Keratinocyte (primary cell): ENCODE results near the gene SUN5. TPM values are rescaled to one million over a fixed set of nuclear protein-coding genes. Genes with fewer than 3 reads are reported as not detected.

Source experiments
- DNase-seq: peaks from one replicate; pipeline ENCODE4 v3.0.0-alpha.2; 2011; ENCODE audit warnings: low read depth, missing footprints, low spot score
- FAIRE-seq: peaks from 2 replicates; lab custom pipeline; 2011; peaks lifted over from hg19 to GRCh38; lab: Jason Lieb, UNC
- H2AFZ ChIP-seq: 2 replicates; pipeline ENCODE4 v1.6.0; 2012; ENCODE audit warnings: low read length, control low read depth, inconsistent platforms; ENCODE audit not compliant: control insufficient read depth
- H3K27ac ChIP-seq: 2 replicates; pipeline ENCODE4 v1.5.1; 2011; ENCODE audit warnings: low read length; ENCODE audit not compliant: control insufficient read depth, insufficient read depth
- H3K27me3 ChIP-seq: 3 replicates; pipeline ENCODE4 v1.6.0; 2011; ENCODE audit warnings: low read length; ENCODE audit not compliant: control insufficient read depth, insufficient read depth; ENCODE audit errors: extremely low read depth
- H3K36me3 ChIP-seq, 2 experiments: 2 replicates in 1 of 2; 3 replicates in 1 of 2; pipeline ENCODE4 v1.5.1; 2011; ENCODE audit warnings: low read length in 2 of 2, mild to moderate bottlenecking in 1 of 2; ENCODE audit not compliant: control insufficient read depth in 2 of 2, insufficient read depth in 2 of 2; ENCODE audit errors: extremely low read depth in 1 of 2
- H3K4me1 ChIP-seq: 3 replicates; pipeline ENCODE4 v1.5.1; 2011; ENCODE audit warnings: low read length; ENCODE audit not compliant: control insufficient read depth, insufficient read depth; ENCODE audit errors: extremely low read depth
- H3K4me2 ChIP-seq: 3 replicates; pipeline ENCODE4 v1.6.0; 2011; ENCODE audit warnings: low read depth, low read length; ENCODE audit not compliant: control insufficient read depth, insufficient read depth; ENCODE audit errors: extremely low read depth
- H3K4me3 ChIP-seq, 3 experiments: fragments of 200-600 bp in 1 of 3; sonication (generic) in 1 of 3; 2 replicates in 2 of 3; 3 replicates in 1 of 3; pipeline ENCODE4 v1.5.1; 2011 to 2016; ENCODE audit warnings: low read length in 3 of 3, mild to moderate bottlenecking in 3 of 3, control low read depth in 2 of 3, inconsistent platforms in 1 of 3, low read depth in 1 of 3, mixed read lengths in 1 of 3, mixed run types in 1 of 3, moderate library complexity in 1 of 3; ENCODE audit not compliant: control insufficient read depth in 2 of 3, insufficient read depth in 2 of 3; ENCODE audit errors: extremely low read depth in 1 of 3
- H3K79me2 ChIP-seq: 2 replicates; pipeline ENCODE4 v1.6.0; 2012; ENCODE audit warnings: low read length; ENCODE audit not compliant: control insufficient read depth, insufficient read depth
- H3K9ac ChIP-seq: 3 replicates; pipeline ENCODE4 v1.6.0; 2011; ENCODE audit warnings: low read length; ENCODE audit not compliant: control insufficient read depth, insufficient read depth; ENCODE audit errors: extremely low read depth
- H3K9me1 ChIP-seq: 3 replicates; pipeline ENCODE4 v1.6.0; 2011; ENCODE audit warnings: low read length; ENCODE audit not compliant: control insufficient read depth, insufficient read depth; ENCODE audit errors: extremely low read depth
- H3K9me3 ChIP-seq: 2 replicates; pipeline ENCODE4 v1.5.1; 2012; ENCODE audit warnings: low read depth, low read length; ENCODE audit not compliant: control insufficient read depth
- H4K20me1 ChIP-seq: 3 replicates; pipeline ENCODE4 v1.6.0; 2011; ENCODE audit warnings: low read length; ENCODE audit not compliant: control insufficient read depth, insufficient read depth; ENCODE audit errors: extremely low read depth
- EZH2 ChIP-seq: IDR thresholded peaks from one replicate; pipeline ENCODE4 v1.6.1; 2012; ENCODE audit warnings: inconsistent platforms, mild to moderate bottlenecking, low read length, moderate library complexity
- dilution Hi-C: fragments of 300-500 bp; cut with MboI; formaldehyde crosslinking; loops from one replicate; pipeline ENCODE4 v1.7.0; 2020; ENCODE audit warnings: low sequenced_read_pairs; ENCODE audit not compliant: extremely low pct_ligation_motif_present
- polyA plus RNA-seq, 5 experiments: library from polyadenylated mRNA; depleted of rRNA in 3 of 5; stranded (reverse) in 3 of 5; stranded (forward) in 1 of 5; unstranded in 1 of 5; fragments of >200 nt; gene quantifications; 1 replicate in 1 of 5; 2 replicates in 3 of 5; 3 replicates in 1 of 5; pipeline versions ENCODE4 v1.2.1 to v1.2.3, GENCODE V29; 2011 to 2012; ENCODE audit warnings: missing spikeins in 2 of 5, low read depth in 1 of 5, low replicate concordance in 1 of 5
- TF ChIP-seq, protein P1 (sequence below), 3 experiments: IDR thresholded peaks in 1 of 3; conservative IDR thresholded peaks in 1 of 3; optimal IDR thresholded peaks in 1 of 3; 2 replicates in 2 of 3; 3 replicates in 1 of 3; pipeline versions ENCODE3 to v1.5.1; 2011; ENCODE audit warnings: low read length in 3 of 3, mild to moderate bottlenecking in 3 of 3, moderate library complexity in 2 of 3, control low read depth in 1 of 3, inconsistent platforms in 1 of 3; ENCODE audit not compliant: insufficient read depth in 2 of 3; ENCODE audit errors: extremely low read depth in 1 of 3

SUN5 gene
- polyA plus RNA-seq, 1 donor (not counting 4 experiments of a cell fraction or from before 2014, with no cell fraction given): not detected

GRCh38 chr20:33033381-33033780 lies 29.1 kb upstream of the SUN5 start:
- no peaks in the 10 kb centered on the region for H3K36me3 ChIP-seq
- TF ChIP-seq EZH2: no peak
- TF ChIP-seq, protein P1, sequence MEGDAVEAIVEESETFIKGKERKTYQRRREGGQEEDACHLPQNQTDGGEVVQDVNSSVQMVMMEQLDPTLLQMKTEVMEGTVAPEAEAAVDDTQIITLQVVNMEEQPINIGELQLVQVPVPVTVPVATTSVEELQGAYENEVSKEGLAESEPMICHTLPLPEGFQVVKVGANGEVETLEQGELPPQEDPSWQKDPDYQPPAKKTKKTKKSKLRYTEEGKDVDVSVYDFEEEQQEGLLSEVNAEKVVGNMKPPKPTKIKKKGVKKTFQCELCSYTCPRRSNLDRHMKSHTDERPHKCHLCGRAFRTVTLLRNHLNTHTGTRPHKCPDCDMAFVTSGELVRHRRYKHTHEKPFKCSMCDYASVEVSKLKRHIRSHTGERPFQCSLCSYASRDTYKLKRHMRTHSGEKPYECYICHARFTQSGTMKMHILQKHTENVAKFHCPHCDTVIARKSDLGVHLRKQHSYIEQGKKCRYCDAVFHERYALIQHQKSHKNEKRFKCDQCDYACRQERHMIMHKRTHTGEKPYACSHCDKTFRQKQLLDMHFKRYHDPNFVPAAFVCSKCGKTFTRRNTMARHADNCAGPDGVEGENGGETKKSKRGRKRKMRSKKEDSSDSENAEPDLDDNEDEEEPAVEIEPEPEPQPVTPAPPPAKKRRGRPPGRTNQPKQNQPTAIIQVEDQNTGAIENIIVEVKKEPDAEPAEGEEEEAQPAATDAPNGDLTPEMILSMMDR (optimal IDR thresholded peaks at IDR 0.05 in 1 of 3, IDR thresholded peaks at IDR 0.05 in 1 of 3, conservative IDR thresholded peaks at IDR 0.05 in 1 of 3; ENCODE audit: extremely low read depth in 1 of 3, insufficient read depth in 2 of 3, low read length in 3 of 3): no peak
- no peaks in the 10 kb centered on the region for H3K9me3 ChIP-seq
- no peak for FAIRE-seq
- no peaks in the 10 kb centered on the region for H4K20me1 ChIP-seq
- dilution Hi-C loops: no loop called here
- no peak overlapping the region for H3K4me3 ChIP-seq
- H3K4me2 ChIP-seq: no peak overlapping the region
- no peaks in the 10 kb centered on the region for H3K9me1 ChIP-seq
- H3K79me2 ChIP-seq: no peaks in the 10 kb centered on the region
- DNase-seq: no peak
- no peaks in the 10 kb centered on the region for H3K27me3 ChIP-seq
- H3K27ac ChIP-seq: no peak overlapping the region
- H3K9ac ChIP-seq: no peak overlapping the region
- no peaks in the 10 kb centered on the region for H3K4me1 ChIP-seq
- no peak overlapping the region for H2AFZ ChIP-seq

DNA sequence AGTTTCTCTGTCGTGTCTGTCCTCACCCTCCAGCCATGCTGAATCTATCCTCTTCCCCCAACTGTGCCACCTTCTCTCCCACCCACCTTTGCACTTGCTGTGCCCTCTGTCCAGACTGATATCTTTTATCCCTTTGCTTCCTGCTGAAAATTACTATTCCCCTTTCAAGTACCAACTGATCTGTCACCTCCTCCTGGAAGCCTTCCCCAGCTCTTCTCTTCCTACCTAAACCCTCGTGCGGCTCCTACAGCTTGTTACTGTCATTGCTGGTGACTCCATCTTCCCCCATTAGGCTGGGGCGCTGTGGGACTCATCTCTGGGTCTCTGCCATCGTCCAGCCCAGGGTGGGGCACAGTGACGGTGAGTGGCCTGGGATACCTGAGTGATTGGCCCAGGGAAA lies 28.3 kb upstream of the SUN5 start:
- Histone ChIP-seq H2AFZ (no peak overlapping the region), H3K9ac (no peak overlapping the region), H3K4me2 (no peak overlapping the region), H3K4me3 (no peak overlapping the region), H3K4me1 (no peaks in the 10 kb centered on the region), H3K9me1 (no peaks in the 10 kb centered on the region), H4K20me1 (no peaks in the 10 kb centered on the region), H3K27ac (no peak overlapping the region), H3K79me2 (no peaks in the 10 kb centered on the region), H3K27me3 (no peaks in the 10 kb centered on the region), H3K36me3 (no peaks in the 10 kb centered on the region), H3K9me3 (no peaks in the 10 kb centered on the region)
- TF ChIP-seq, protein P1 (optimal IDR thresholded peaks at IDR 0.05 in 1 of 3, IDR thresholded peaks at IDR 0.05 in 1 of 3, conservative IDR thresholded peaks at IDR 0.05 in 1 of 3; ENCODE audit: extremely low read depth in 1 of 3, insufficient read depth in 2 of 3, low read length in 3 of 3): no peak
- TF ChIP-seq EZH2: no peak
- dilution Hi-C loops: no loop called here
- no peak for FAIRE-seq
- DNase-seq: no peak
